Stimulated activated naive CD8-positive, alpha-beta T cell treated with anti-CD3 and anti-CD28 coated beads, Interleukin-15, Interleukin-2, amounts not matched to agents 100 ng/mL and 50 ng/mL, for 24 hours (primary cell): ENCODE data around the gene EP400.
"Not testable (repeated sequence)": the region's sequence is repeated elsewhere in the genome, so short reads cannot be mapped to it uniquely, and the experiment has no call there.

Source experiments
- H3K27ac Mint-ChIP-seq: one replicate; pipeline ENCODE4 v1.8.0; 2021; ENCODE audit warnings: mild to moderate bottlenecking, mixed read lengths
- H3K27me3 Mint-ChIP-seq: one replicate; pipeline ENCODE4 v1.8.0; 2021; ENCODE audit warnings: mixed read lengths
- H3K36me3 Mint-ChIP-seq: one replicate; pipeline ENCODE4 v1.8.0; 2021; ENCODE audit warnings: low read depth, mixed read lengths
- H3K4me1 Mint-ChIP-seq: one replicate; pipeline ENCODE4 v1.8.0; 2021; ENCODE audit warnings: low read depth, mixed read lengths
- H3K4me3 Mint-ChIP-seq: one replicate; pipeline ENCODE4 v1.8.0; 2021; ENCODE audit warnings: mild to moderate bottlenecking, mixed read lengths
- H3K9me3 Mint-ChIP-seq: one replicate; pipeline ENCODE4 v1.8.0; 2021; ENCODE audit warnings: mixed read lengths

Gene EP400

GRCh38 chr12:132083941-132084620 is 134.3 kb downstream of the EP400 start:
- Mint-ChIP-seq H3K36me3 (peaks cover 31% of the 10 kb centered on the region), H3K27ac (peak overlapping the region; percentile 87), H3K4me3 (peak overlapping the region; percentile 96), H3K9me3 (no peaks in the 10 kb centered on the region), H3K4me1 (peaks cover 31% of the 10 kb centered on the region), H3K27me3 (no peaks in the 10 kb centered on the region)

GRCh38 chr12:132084621-132085290 is 135.0 kb downstream of the EP400 start:
- no peaks in the 10 kb centered on the region for H3K27me3 Mint-ChIP-seq
- H3K9me3 Mint-ChIP-seq = no peaks in the 10 kb centered on the region
- H3K4me3 Mint-ChIP-seq = peak overlapping the region; percentile 96
- peaks cover 31% of the 10 kb centered on the region for H3K36me3 Mint-ChIP-seq
- H3K27ac Mint-ChIP-seq = peak overlapping the region; percentile 95
- H3K4me1 Mint-ChIP-seq = peaks cover 36% of the 10 kb centered on the region

- peaks cover 34% of the 10 kb centered on the region for H3K36me3 Mint-ChIP-seq
- H3K27me3 Mint-ChIP-seq = no peaks in the 10 kb centered on the region
- H3K4me1 Mint-ChIP-seq = peaks cover 42% of the 10 kb centered on the region
- H3K9me3 Mint-ChIP-seq = no peaks in the 10 kb centered on the region
- H3K4me3 Mint-ChIP-seq = peak overlapping the region; percentile 96
- peak overlapping the region; percentile 95 for H3K27ac Mint-ChIP-seq
Observed at GRCh38 chr12:132085291-132085635, 135.5 kb downstream of the EP400 start.

GRCh38 chr12:132089407-132089910 is 139.7 kb downstream of the EP400 start:
- H3K4me1 Mint-ChIP-seq = peaks cover 38% of the 10 kb centered on the region
- no peak overlapping the region for H3K27ac Mint-ChIP-seq
- peaks cover 40% of the 10 kb centered on the region for H3K36me3 Mint-ChIP-seq
- H3K9me3 Mint-ChIP-seq = no peaks in the 10 kb centered on the region
- no peak overlapping the region for H3K4me3 Mint-ChIP-seq
- no peaks in the 10 kb centered on the region for H3K27me3 Mint-ChIP-seq

DNA sequence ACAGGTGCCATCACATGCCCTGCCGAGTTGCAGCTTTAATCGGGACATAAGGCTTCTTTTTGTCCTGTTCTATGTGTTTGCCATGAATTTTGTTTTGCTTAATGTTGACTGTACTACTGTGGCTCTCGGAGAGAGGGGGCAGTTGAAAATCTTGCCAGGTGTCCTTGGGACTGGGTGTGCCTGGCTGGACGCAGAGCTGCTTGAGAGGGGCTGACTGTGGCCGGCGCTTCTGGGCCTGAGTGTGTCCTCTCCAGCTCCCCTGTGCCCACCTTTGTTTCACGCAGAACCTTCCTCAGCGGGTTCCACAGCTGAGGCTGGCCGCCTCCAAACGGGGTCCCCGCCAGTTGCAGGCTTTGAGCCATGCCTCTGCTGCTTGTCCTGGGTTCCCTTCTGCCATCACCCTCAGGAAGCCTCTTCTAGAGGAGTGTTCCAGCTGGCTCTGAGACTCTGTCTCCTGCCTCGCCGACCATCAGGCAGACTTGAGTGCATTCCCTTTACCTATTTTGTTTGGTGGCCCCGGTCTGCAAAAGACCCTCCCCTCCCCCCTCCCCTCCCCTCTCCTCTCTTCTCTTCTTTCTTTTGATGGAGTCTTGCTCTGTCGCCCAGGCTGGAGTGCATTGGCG is 144.6 kb downstream of the EP400 start:
- Mint-ChIP-seq H3K27me3 (no peaks in the 10 kb centered on the region), H3K36me3 (peaks cover 49% of the 10 kb centered on the region), H3K4me3 (no peak overlapping the region), H3K9me3 (peaks cover 10% of the 10 kb centered on the region), H3K27ac (no peak overlapping the region), H3K4me1 (peaks cover 24% of the 10 kb centered on the region)

DNA sequence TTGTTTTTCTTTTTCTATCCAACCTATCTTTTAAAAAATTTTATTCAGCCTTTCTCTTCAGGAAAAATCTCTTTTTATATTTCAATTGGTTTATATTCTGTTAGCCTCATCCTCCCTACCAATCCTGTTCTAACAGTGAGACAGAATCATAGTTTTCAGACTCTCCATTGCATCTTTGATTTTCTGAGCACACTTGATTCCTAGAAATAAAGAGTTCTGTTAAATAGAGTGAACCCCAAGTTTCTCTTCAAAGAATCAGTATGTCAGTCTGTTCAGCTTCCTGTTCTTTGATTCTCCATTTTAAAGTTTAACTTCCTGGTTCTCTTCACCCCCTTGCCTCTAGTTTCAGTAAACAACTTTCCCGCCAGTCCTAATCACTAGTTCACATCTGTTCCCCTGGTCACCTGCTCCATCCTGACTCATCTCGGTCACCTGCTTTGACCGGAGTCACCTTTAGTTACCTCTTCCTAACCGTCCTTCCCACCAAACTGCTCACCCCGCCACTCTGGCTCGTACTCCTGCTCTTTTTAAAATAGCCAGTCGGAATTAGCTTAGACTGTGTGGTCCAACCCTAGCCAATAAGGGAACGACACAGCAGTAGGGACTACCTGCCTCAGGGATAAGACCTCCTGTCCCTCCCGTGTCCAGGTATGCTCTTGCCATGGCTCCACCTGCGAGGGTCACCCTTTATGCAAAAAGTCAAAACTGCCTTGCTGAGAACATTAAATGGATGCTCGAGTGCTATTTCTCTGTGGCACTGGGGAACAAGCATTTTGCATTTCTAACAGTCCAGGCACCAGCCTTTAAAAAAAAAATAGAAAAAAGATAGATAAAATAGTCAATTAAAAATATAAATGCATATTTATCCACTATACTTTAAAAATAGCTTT is 146.0 kb downstream of the EP400 start:
- Mint-ChIP-seq H3K27me3 (no peaks in the 10 kb centered on the region), H3K36me3 (peaks cover 46% of the 10 kb centered on the region), H3K9me3 (peaks cover 10% of the 10 kb centered on the region), H3K4me1 (peaks cover 15% of the 10 kb centered on the region), H3K27ac (peak overlapping the region; percentile 61), H3K4me3 (no peak overlapping the region)

DNA sequence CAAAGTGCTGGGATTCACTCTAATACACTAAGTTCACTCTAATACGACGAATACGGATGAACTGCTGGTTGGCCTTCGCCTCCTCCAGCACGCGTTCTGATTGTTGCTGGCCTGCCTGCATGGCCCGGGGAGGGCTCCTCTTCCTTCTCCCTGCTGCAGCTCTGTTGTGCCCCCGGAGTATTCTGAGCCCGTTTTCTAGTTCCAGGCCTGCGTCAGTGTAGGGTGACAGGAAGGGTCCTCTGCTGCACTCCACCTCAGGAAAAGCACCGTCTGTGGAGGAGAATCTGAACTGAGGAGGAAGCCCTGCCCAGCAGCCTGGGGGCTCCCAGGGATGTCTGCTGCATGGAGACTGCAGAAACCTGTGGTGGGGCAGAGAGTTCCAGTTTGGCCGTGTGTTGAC is 150.0 kb downstream of the EP400 start:
- H3K27me3 Mint-ChIP-seq = no peaks in the 10 kb centered on the region

DNA sequence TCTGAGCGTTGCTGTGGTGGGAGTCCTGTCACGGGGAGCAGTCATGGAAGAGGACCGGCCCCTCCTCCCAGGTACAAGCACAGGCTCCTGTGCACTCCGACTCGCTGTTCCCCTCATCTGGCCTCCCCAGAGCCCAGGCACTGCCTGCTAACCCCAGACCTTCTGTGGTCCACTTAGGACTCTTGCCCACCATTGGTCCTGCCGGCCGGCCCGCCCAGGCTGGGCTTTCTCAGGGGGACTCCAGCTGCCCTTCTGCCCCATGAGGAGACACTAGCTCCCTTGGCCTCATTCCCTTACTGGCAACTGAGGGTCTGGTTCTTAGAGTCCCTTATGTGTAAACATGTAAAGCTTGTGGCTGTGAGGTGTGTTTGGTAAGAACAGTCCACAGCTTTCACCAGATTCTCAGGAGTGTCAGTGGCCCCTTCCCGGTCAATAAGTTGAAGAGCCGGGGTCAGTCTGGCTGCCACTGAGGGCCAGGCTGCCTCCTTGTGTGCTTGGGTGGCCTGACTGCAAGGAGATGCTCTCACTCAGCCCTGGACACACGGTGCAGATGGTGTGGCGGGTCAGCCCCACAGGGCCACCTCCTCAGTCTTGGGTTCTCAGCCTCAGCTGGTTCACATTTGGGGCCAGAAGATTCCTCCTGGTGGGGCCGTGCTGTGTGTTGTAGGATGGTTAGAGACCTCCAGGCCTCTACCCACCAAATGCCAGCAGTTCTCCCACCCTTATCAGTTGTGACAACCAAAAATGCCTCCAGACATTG is 150.7 kb downstream of the EP400 start:
- Mint-ChIP-seq H3K27ac (no peak overlapping the region), H3K27me3 (no peaks in the 10 kb centered on the region), H3K9me3 (peaks cover 10% of the 10 kb centered on the region)

More for the DNA sequence above, 150.0 kb downstream of the EP400 start:
- H3K27ac Mint-ChIP-seq = no peak overlapping the region
- H3K4me1 Mint-ChIP-seq = peaks cover 12% of the 10 kb centered on the region
- H3K9me3 Mint-ChIP-seq = peaks cover 10% of the 10 kb centered on the region
- peaks cover 46% of the 10 kb centered on the region for H3K36me3 Mint-ChIP-seq
- H3K4me3 Mint-ChIP-seq = no peak overlapping the region

DNA sequence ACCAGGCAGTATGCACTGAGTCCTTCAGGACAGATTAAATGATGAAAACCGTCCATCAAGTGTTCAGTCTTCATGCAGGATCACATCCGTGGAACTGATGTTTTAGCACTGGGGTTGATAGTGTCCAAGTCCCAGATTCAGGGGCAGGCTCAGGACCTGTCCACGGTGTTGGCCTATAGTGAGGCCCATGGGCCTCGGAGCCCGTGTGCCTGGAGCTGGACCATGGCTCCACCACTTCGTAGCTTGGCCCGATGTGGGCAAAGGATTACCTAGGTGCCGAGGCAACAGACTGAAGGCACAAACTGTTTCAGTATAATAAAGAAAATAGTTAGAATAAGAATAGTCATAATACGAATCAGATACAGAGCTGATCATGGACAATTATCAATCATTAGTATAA is 152.6 kb downstream of the EP400 start:
- no peaks in the 10 kb centered on the region for H3K27me3 Mint-ChIP-seq
- H3K4me1 Mint-ChIP-seq = no peaks in the 10 kb centered on the region
- no peak overlapping the region for H3K4me3 Mint-ChIP-seq
- no peaks in the 10 kb centered on the region for H3K9me3 Mint-ChIP-seq
- no peak overlapping the region for H3K27ac Mint-ChIP-seq
- H3K36me3 Mint-ChIP-seq = peaks cover 38% of the 10 kb centered on the region

More for the DNA sequence above, 150.7 kb downstream of the EP400 start:
- H3K4me3 Mint-ChIP-seq = no peak overlapping the region
- peaks cover 10% of the 10 kb centered on the region for H3K4me1 Mint-ChIP-seq
- H3K36me3 Mint-ChIP-seq = peaks cover 49% of the 10 kb centered on the region

DNA sequence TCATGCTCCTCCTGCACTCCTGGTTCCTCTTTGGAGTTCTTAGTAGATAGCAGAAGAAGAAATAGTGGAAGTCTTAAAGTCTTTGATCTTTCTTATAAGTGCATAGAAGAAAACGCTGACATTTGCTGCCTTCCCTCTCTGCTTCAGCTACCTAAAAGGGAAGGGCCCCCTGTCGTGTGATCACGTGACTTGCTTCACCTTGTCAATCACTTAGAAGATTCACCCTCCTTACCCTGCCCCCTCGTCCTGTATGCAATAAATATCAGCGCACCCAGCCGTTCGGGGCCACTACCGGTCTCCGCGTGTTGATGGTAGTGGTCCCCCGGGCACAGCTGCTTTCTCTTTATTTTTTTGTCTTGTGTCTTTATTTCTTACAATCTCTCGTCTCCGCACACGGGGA is 153.3 kb downstream of the EP400 start:
- not testable (repeated sequence) for H3K4me3 Mint-ChIP-seq, H3K27me3 Mint-ChIP-seq, H3K9me3 Mint-ChIP-seq, H3K4me1 Mint-ChIP-seq, H3K27ac Mint-ChIP-seq
- peaks cover 37% of the 10 kb centered on the region for H3K36me3 Mint-ChIP-seq

- Mint-ChIP-seq H3K27me3 (no peaks in the 10 kb centered on the region), H3K4me1 (no peaks in the 10 kb centered on the region), H3K27ac (no peak overlapping the region), H3K9me3 (no peaks in the 10 kb centered on the region), H3K4me3 (no peak overlapping the region), H3K36me3 (peaks cover 39% of the 10 kb centered on the region)
Observed at GRCh38 chr12:132103542-132104308, 154.0 kb downstream of the EP400 start.

GRCh38 chr12:132105467-132105866 is 155.7 kb downstream of the EP400 start:
- Mint-ChIP-seq H3K36me3 (peaks cover 40% of the 10 kb centered on the region), H3K27me3 (no peaks in the 10 kb centered on the region), H3K4me3 (no peak overlapping the region), H3K27ac (no peak overlapping the region), H3K9me3 (no peaks in the 10 kb centered on the region), H3K4me1 (no peaks in the 10 kb centered on the region)

- Mint-ChIP-seq H3K27me3 (no peaks in the 10 kb centered on the region), H3K4me3 (no peak overlapping the region), H3K4me1 (no peaks in the 10 kb centered on the region)
Observed at GRCh38 chr12:132106921-132107320, 157.2 kb downstream of the EP400 start.

More at GRCh38 chr12:132106921-132107320, 157.2 kb downstream of the EP400 start:
- H3K9me3 Mint-ChIP-seq = no peaks in the 10 kb centered on the region
- no peak overlapping the region for H3K27ac Mint-ChIP-seq
- H3K36me3 Mint-ChIP-seq = peaks cover 46% of the 10 kb centered on the region
